HCT116 (cell line): ENCODE data around the gene TTC32. TPM values are rescaled to one million over a fixed set of nuclear protein-coding genes. Genes with fewer than 3 reads are reported as not detected.

ENCODE experiments used
- ATAC-seq: fragments of 200-7000 bp; cut with Tn5 transposase; 2 replicates; pipeline ENCODE4 v1.9.1; 2020; ENCODE audit warnings: mild to moderate bottlenecking, moderate library complexity
- BruUV-seq: library from RNA; stranded (reverse); fragments of 400-500 nt; replicated peaks from 2 replicates; lab custom pipeline; 2021; lab: Mats Ljungman, UMichigan
- CTCF ChIA-PET: fragments of 300-600 bp; sonication (Branson Sonifier 250); formaldehyde crosslinking; loops from one replicate; lab custom pipeline; 2021; ENCODE audit warnings: antibody characterized with exemption; lab: Charles Lee
- POLR2A ChIA-PET: fragments of 300-600, 350-600 bp; sonication (Branson Sonifier 250); formaldehyde crosslinking; loops from one replicate; lab custom pipeline; 2021; ENCODE audit warnings: antibody characterized with exemption; lab: Charles Lee
- RAD21 ChIA-PET, 2 experiments: fragments of 300-600 bp; sonication (Branson Sonifier 250); formaldehyde crosslinking; loops; one replicate each; lab custom pipeline; 2023; ENCODE audit warnings: low total read pairs in 2 of 2; ENCODE audit not compliant: uncharacterized antibody in 2 of 2, unreplicated experiment in 2 of 2, low non-redundant PET in 1 of 2; lab: Charles Lee
- DNase-seq: peaks from one replicate; pipeline ENCODE4 v3.0.0-alpha.2; 2010; ENCODE audit warnings: low read depth, low spot score
- H2AFZ ChIP-seq: fragments of 200-600 bp; shearing (Covaris generic), sonication (generic); 2 replicates; pipeline ENCODE4 v1.6.1; 2017; ENCODE audit warnings: low read depth, mixed run types, mixed read lengths, antibody characterized with exemption, low read length; ENCODE audit not compliant: poor library complexity, severe bottlenecking
- H3K27ac ChIP-seq: 2 replicates; pipeline ENCODE4 v1.5.1; 2012; ENCODE audit warnings: low read depth, low read length
- H3K27me3 ChIP-seq: fragments of 200-600 bp; sonication (generic); 2 replicates; pipeline ENCODE4 v1.6.1; 2016; ENCODE audit warnings: mixed run types, low read length, mixed read lengths; ENCODE audit not compliant: insufficient read depth
- H3K36me3 ChIP-seq, 2 experiments: fragments of 200-500 bp in 1 of 2; fragments of 200-600 bp in 1 of 2; sonication (Bioruptor generic) in 1 of 2; sonication (generic) in 1 of 2; 2 replicates each; pipeline versions ENCODE4 v1.5.1 to v1.6.1; 2014 to 2016; ENCODE audit warnings: low read length in 2 of 2, inconsistent platforms in 1 of 2, mixed read lengths in 1 of 2, mixed run types in 1 of 2; ENCODE audit not compliant: insufficient read depth in 2 of 2, control insufficient read depth in 1 of 2
- H3K4me1 ChIP-seq, 2 experiments: fragments of 200-600 bp in 1 of 2; sonication (generic) in 1 of 2; 2 replicates each; pipeline versions ENCODE4 v1.5.1 to v1.6.1; 2012 to 2017; ENCODE audit warnings: low read length in 2 of 2, inconsistent platforms in 1 of 2, mild to moderate bottlenecking in 1 of 2, mixed read lengths in 1 of 2, mixed run types in 1 of 2, moderate library complexity in 1 of 2; ENCODE audit not compliant: insufficient read depth in 2 of 2, control insufficient read depth in 1 of 2
- H3K4me2 ChIP-seq: fragments of 200-600 bp; sonication (generic); 2 replicates; pipeline ENCODE4 v1.6.1; 2017; ENCODE audit warnings: mixed run types, low read length, mixed read lengths
- H3K4me3 ChIP-seq, 2 experiments: fragments of 200-600 bp in 1 of 2; sonication (generic) in 1 of 2; replicated peaks in 1 of 2; 2 replicates each; pipeline ENCODE4 v1.5.1; 2011 to 2016; ENCODE audit warnings: low read length in 2 of 2, control low read depth in 1 of 2, low read depth in 1 of 2, mild to moderate bottlenecking in 1 of 2, mixed read lengths in 1 of 2, mixed run types in 1 of 2
- H3K79me2 ChIP-seq: fragments of 200-600 bp; sonication (generic); 2 replicates; pipeline ENCODE4 v1.6.1; 2017; ENCODE audit warnings: mild to moderate bottlenecking, mixed run types, low read length, moderate library complexity, mixed read lengths; ENCODE audit not compliant: insufficient read depth
- H3K9ac ChIP-seq: fragments of 200-600 bp; sonication (generic); 2 replicates; pipeline ENCODE4 v1.6.1; 2016; ENCODE audit warnings: low read length, mixed read lengths
- H3K9me2 ChIP-seq: fragments of 200-600 bp; sonication (generic), shearing (Covaris generic); 2 replicates; pipeline ENCODE4 v1.6.1; 2017; ENCODE audit warnings: mixed run types, mild to moderate bottlenecking, moderate library complexity; ENCODE audit not compliant: insufficient read depth
- H3K9me3 ChIP-seq, 2 experiments: fragments of 200-500 bp in 1 of 2; fragments of 200-600 bp in 1 of 2; sonication (Bioruptor generic) in 1 of 2; sonication (generic) in 1 of 2; 2 replicates each; pipeline ENCODE4 v1.6.1; 2014 to 2017; ENCODE audit warnings: low read length in 2 of 2, mixed read lengths in 2 of 2, inconsistent platforms in 1 of 2, low read depth in 1 of 2, mild to moderate bottlenecking in 1 of 2, mixed run types in 1 of 2, moderate library complexity in 1 of 2; ENCODE audit not compliant: control insufficient read depth in 1 of 2, insufficient read depth in 1 of 2
- H4K20me1 ChIP-seq: fragments of 200-600 bp; sonication (generic), shearing (Covaris generic); 2 replicates; pipeline ENCODE4 v1.6.1; 2017; ENCODE audit warnings: mixed run types, mild to moderate bottlenecking, moderate library complexity; ENCODE audit not compliant: insufficient read depth
- CEBPB ChIP-seq: IDR thresholded peaks from 2 replicates; pipeline ENCODE4 v1.6.1; 2012; ENCODE audit warnings: low read depth
- ELF1 ChIP-seq: IDR thresholded peaks from 2 replicates; pipeline ENCODE4 v1.6.1; 2012; ENCODE audit warnings: low read depth, borderline replicate concordance
- EZH2 ChIP-seq: fragments of 200-600 bp; sonication (generic); IDR thresholded peaks from 2 replicates; pipeline ENCODE4 v1.6.1; 2017; ENCODE audit warnings: antibody characterized with exemption, mixed run types
- EZH2phosphoT487 ChIP-seq: fragments of 200-600 bp; IDR thresholded peaks from 2 replicates; pipeline ENCODE4 v1.6.1; 2018; ENCODE audit warnings: antibody characterized with exemption, borderline replicate concordance
- POLR2A ChIP-seq: IDR thresholded peaks from 2 replicates; pipeline ENCODE4 v1.7.0; 2011; ENCODE audit warnings: borderline replicate concordance; ENCODE audit not compliant: insufficient read depth, insufficient read length; ENCODE audit errors: extremely low read depth
- POLR2AphosphoS5 ChIP-seq: IDR thresholded peaks from 2 replicates; pipeline ENCODE4 v1.6.1; 2011; ENCODE audit warnings: mild to moderate bottlenecking, low read depth, low read length, moderate library complexity
- RAD21 ChIP-seq: IDR thresholded peaks from 2 replicates; pipeline ENCODE4 v1.6.1; 2012; ENCODE audit warnings: low read depth, mild to moderate bottlenecking
- SIN3A ChIP-seq: IDR thresholded peaks from 2 replicates; pipeline ENCODE4 v1.6.1; 2012; ENCODE audit warnings: low read depth
- ZFX ChIP-seq: fragments of 450-650 bp; IDR thresholded peaks from 2 replicates; pipeline ENCODE4 v1.6.1; 2017
- intact Hi-C: fragments of 100-400 bp; cut with micrococcal nuclease; formaldehyde crosslinking; loops from 2 replicates; pipeline ENCODE4 v1.10.0; 2022
- total RNA-seq: library from RNA; stranded (reverse); gene quantifications from one replicate; pipeline ENCODE4 v1.2.1, GENCODE V29; 2021; ENCODE audit not compliant: unreplicated experiment
- TF ChIP-seq, protein P1 (sequence below): IDR thresholded peaks from 2 replicates; pipeline ENCODE4 v1.6.1; 2012
- TF ChIP-seq, protein P2 (sequence below): IDR thresholded peaks from 2 replicates; pipeline ENCODE4 v1.6.1; 2012; ENCODE audit warnings: low read depth
- TF ChIP-seq, protein P3 (sequence below): IDR thresholded peaks from 2 replicates; pipeline ENCODE4 v1.6.1; 2012

Gene TTC32
- total RNA-seq, 1 experiment from 2014 or later: 6.3 TPM

DNA sequence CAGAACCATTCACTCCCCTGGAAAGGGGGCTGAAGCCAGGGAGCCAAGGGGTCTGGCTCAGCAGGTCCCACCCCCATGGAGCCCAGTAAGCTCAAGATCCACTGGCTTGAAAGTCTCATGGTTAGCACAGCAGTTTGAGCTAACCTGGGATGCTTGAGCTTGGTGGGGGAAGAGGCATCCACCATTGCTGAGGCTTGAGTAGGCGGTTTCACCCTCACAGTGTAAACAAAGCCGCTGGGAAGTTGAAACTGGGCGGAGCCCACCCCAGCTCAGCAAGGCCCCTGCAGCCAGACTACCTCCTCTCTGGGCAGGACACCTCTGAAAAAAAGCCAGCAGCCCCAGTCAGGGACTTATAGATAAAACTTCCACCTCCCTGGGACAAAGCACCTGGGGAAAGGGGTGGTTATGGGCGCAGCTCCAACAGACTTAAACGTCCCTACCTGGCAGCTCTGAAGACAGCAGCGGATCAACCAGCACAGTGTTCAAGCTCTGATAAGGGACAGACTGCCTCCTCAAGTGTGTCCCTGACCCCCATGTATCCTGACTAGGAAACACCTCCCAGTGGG lies 14.7 kb upstream of the TTC32 start:
- H3K9me2 ChIP-seq: no peaks in the 10 kb centered on the region
- TF ChIP-seq SIN3A (no peak), CEBPB (no peak), RAD21 (no peak), POLR2A (no peak), EZH2phosphoT487 (no peak), ZFX (no peak), POLR2AphosphoS5 (no peak), EZH2 (no peak), ELF1 (no peak)
- TF ChIP-seq, protein P1, sequence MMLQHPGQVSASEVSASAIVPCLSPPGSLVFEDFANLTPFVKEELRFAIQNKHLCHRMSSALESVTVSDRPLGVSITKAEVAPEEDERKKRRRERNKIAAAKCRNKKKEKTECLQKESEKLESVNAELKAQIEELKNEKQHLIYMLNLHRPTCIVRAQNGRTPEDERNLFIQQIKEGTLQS: no peak
- TF ChIP-seq, protein P2, sequence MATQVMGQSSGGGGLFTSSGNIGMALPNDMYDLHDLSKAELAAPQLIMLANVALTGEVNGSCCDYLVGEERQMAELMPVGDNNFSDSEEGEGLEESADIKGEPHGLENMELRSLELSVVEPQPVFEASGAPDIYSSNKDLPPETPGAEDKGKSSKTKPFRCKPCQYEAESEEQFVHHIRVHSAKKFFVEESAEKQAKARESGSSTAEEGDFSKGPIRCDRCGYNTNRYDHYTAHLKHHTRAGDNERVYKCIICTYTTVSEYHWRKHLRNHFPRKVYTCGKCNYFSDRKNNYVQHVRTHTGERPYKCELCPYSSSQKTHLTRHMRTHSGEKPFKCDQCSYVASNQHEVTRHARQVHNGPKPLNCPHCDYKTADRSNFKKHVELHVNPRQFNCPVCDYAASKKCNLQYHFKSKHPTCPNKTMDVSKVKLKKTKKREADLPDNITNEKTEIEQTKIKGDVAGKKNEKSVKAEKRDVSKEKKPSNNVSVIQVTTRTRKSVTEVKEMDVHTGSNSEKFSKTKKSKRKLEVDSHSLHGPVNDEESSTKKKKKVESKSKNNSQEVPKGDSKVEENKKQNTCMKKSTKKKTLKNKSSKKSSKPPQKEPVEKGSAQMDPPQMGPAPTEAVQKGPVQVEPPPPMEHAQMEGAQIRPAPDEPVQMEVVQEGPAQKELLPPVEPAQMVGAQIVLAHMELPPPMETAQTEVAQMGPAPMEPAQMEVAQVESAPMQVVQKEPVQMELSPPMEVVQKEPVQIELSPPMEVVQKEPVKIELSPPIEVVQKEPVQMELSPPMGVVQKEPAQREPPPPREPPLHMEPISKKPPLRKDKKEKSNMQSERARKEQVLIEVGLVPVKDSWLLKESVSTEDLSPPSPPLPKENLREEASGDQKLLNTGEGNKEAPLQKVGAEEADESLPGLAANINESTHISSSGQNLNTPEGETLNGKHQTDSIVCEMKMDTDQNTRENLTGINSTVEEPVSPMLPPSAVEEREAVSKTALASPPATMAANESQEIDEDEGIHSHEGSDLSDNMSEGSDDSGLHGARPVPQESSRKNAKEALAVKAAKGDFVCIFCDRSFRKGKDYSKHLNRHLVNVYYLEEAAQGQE: no peak
- TF ChIP-seq, protein P3, sequence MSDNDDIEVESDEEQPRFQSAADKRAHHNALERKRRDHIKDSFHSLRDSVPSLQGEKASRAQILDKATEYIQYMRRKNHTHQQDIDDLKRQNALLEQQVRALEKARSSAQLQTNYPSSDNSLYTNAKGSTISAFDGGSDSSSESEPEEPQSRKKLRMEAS: no peak

More for the DNA sequence above, 14.7 kb upstream of the TTC32 start:
- ChIA-PET RAD21 (no interaction called here), POLR2A (no interaction called here), CTCF (no interaction called here)
- no peak overlapping the region for H3K27ac ChIP-seq
- BruUV-seq: no TSS peak
- ATAC-seq: no peak
- intact Hi-C loops: no loop called here
- no peaks in the 10 kb centered on the region for H3K36me3 ChIP-seq
- H3K9me3 ChIP-seq: no peaks in the 10 kb centered on the region
- no peaks in the 10 kb centered on the region for H3K27me3 ChIP-seq
- H3K4me1 ChIP-seq: peaks cover 13 to 16% of the 10 kb centered on the region in 2 experiments
- no peak overlapping the region for H3K4me2 ChIP-seq
- no peak overlapping the region for H2AFZ ChIP-seq
- H3K4me3 ChIP-seq: no peak overlapping the region
- 0 out of 2 replicates have a peak, but pooled peaks cover 3% of the 10 kb centered on the region for H4K20me1 ChIP-seq
- no peak overlapping the region for H3K9ac ChIP-seq
- H3K79me2 ChIP-seq: no peaks in the 10 kb centered on the region
- no peak for DNase-seq
